CD4-positive, alpha-beta T cell treated with Interferon alpha-2 for 1 hour (primary cell): ENCODE data around the gene TLK1.
"Not testable (repeated sequence)": the region's sequence is repeated elsewhere in the genome, so short reads cannot be mapped to it uniquely, and the experiment has no call there.

Source experiments
- DNase-seq, 2 donors: peaks; one replicate each; pipeline ENCODE4 v3.0.0-alpha.2; 2020 to 2022

The TLK1 gene

DNA sequence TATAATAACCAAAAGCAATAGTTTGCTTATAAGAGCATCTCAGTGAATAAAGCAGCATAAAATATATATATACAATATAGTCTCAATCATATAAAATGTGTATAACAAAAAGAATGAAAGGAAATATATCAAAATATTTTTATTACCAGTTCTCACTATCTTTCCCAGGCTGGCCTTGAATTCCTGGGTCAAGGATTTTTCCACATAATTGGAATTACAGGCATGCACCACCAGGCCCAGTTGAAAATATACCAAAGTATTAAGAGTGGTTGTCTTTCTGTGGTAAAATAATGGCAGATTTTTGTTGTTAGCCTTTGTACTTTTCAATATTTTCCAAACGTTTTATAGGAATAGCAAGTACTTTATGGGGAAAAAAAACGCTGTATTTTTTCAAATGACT, 8.6 kb upstream of the TLK1 start:
- no peak for DNase-seq

DNA sequence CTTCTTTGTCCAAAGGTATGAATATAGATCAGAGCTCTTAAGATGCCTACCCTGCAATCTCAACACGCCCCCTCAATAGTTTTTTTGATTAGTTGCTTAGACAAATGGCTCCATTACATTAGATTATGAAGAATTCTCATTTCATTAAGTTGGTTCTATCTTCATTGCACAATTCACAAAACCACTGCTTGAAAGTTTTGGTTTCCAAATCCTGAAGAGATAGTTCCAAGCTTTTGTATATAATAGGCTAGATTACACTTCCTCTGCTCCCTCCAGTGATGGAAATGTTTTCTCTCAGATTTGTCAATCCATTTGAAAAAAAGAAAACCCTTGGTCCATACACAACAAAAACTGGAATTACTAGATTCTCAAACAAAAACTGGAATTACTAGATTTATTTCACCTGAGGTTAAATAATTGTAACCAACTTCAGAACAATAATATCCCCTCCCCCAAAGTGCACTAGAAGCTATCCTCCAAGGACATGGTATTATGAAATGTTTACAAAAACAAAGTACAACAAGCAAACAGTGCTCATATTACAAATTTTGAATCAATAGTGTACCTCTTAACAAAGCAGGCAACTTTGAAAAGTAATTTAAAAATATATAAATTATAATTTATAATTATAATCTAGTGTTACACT, 6.8 kb upstream of the TLK1 start:
- no peak for DNase-seq

GRCh38 chr2:171166328-171166983, 5.8 kb upstream of the TLK1 start:
- DNase-seq = no peak

- DNase-seq = no peak
Observed at GRCh38 chr2:171165967-171166327, 5.3 kb upstream of the TLK1 start.

- DNase-seq = peak in 1 of 2 donors; percentile 53
Observed at GRCh38 chr2:171163261-171163660, 2.6 kb upstream of the TLK1 start.

DNA sequence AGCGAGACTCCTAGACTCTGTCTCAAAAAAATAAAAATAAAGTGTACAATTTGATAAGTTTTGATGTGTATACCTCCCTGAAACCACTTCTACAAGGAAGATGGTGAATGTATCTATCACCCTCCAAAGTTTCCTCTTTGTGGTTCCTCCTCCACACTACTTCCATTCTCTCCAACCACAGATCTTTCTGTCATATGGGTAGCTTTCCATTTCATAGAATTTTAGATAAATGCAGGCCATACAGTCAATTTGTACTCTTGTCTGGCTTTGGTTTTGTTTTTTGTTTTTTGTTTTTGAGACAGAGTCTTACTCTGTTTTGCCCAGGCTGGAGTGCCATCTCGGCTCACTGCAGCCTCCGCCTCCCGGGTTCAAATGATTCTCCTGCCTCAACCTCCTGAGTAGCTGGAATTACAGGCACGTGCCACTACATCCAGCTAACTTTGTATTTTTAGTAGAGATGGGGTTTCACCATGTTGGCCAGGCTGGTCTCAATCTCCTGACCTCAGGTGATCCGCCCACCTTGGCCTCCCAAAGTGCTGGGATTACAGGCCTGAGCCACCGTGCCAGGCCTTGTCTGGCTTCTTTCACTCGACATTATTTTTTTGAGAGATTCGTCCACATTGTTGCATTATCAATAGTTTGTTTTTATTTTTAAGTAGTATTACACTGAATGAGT, 2.0 kb upstream of the TLK1 start:
- DNase-seq = not testable (repeated sequence)

- peak; percentile 62 to 84 for DNase-seq
Observed at GRCh38 chr2:171160956-171161740, 455 bp upstream of the TLK1 start.

DNA sequence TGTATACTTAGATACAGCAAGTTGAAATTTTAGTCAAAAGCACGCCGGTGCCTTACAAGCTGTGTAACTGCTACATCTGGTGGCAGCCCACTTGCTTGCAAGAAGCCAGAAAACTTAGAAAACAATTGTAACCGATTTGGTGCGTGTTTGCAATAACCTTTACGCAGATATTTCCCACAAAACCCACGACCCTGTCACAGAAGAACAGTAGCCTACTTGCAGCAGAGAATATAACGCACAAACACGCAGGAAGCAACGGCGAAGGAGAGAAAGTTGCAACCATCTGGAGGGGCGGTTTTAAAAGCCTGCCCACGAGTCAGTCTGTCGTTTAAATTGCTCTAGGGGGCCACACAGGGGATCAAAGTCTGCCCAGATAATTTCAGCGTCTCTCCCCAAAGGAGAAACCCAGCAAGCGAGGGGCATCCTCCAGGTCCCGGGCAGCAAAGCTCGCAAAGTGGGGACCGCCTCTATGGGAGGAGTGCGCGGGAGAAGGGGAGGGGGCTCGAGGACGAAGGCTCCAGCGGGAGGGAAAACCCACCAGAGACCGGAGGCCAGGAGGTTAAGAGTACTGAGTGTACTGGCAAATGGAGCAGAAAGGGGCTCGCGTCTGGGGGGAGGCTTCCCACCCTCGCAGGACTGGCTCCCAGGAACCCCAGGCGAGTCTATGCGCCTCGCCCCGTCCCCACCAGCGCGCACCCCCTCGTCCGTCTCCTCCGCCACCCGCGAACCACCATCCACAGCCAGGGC, 1.1 kb downstream of the TLK1 start:
- DNase-seq = peak; percentile 43 to 56

DNA sequence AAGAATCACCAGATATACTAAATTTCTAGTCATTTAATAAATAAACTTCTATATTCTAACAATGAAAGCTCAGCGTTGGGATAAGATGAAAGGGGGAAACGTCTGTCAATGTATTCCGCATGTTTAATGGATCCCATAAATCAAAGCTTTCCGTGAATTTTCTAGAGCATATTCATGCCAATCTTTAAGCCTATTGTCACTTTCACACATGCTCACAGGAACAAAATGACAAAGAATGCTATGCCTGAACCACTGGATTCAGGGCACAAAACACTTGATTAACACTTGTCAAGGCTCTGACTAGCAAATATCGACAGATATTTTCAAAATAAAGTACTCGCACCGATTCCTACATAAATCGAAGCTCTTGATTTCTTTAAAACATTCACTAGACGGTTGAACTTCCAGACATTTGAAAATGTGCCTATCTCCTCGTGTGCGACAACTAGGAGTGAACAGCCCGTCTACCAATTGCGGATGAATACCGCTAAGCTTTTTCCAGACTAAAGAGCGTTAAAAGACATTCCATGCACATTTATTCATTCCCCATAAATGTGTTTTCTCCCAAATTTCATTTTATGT, 1.8 kb downstream of the TLK1 start:
- no peak for DNase-seq

DNA sequence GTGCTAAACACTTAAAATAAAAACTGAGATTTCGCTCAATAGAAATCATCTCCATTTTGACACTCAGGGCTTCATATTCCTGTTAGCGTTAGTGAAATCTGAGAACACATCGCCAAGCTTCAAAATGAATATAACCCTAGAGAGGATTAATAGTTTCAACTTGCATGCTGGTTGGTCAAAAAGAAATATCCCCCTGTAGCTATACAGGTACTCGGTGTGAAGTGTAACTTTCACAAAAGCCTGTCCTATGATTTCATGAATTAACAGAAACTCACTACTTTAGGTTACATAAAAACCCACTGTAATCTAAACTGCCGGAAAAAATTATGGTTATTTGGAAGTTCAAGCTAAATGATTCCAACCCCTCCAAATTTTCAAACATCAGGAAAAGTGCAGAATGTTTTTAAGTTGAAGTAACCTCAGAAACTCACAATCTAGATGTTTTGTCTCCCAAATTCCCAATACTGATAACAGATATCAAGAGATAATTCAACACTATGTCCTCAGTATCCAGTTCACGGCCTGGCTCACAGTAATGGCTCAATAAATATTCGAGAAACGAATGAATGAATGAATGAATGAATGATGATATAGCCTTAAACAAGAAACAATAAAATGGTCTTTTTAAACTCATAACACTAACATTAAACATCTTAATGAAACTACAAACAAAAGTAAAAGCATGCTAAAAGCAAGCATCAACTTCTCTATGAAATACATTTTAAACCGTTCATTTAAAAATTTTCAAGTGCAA, 2.5 kb downstream of the TLK1 start:
- no peak for DNase-seq

DNA sequence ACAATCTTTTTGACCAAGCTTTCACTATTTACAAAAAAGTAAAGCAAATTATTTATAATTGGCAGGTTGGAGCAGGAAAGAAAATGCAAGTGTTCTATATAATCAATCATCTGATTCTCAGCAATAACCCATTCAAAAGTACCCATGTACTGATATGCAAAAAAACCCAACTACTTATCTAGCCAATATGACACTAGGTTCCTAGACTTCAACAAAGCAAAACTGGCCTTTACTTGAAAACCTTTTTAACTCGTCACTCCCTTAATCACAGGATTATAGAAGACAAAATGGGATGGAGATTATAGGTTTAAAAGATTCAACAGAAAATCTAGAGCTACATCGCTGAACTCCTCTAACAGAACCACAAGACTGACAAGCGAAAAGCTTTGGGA, 3.6 kb downstream of the TLK1 start:
- no peak for DNase-seq

GRCh38 chr2:171154348-171154747, 6.3 kb downstream of the TLK1 start:
- no peak for DNase-seq

DNA sequence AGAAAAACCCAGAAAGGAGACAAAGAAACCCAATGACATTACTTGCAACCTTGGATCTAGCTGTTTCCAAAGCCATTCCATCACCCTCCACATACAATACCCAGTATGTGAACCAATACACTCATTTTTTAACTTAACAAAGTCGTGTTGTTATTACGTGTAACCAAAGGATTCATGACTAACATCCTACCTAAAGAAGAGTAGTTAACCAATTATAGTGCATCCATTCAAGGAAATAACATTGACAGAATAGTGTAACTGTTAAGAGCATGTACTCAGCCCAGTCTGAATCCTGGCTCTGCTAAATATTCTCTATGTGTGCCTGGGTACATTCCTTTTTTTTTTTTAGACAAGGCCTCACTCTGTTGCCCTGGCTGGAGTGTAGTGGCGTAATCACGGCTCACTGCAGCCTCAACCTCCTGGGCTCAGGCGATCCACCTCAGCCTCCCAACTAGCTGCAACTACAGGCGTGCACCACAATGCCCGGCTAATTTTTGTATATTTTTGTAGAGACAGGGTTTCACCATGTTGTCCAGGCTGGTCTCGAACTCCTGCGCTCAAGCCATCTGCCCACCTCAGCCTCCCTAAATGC, 9.9 kb downstream of the TLK1 start:
- DNase-seq = no peak

- no peak for DNase-seq
Observed at GRCh38 chr2:171149986-171150693, 10.6 kb downstream of the TLK1 start.

DNA sequence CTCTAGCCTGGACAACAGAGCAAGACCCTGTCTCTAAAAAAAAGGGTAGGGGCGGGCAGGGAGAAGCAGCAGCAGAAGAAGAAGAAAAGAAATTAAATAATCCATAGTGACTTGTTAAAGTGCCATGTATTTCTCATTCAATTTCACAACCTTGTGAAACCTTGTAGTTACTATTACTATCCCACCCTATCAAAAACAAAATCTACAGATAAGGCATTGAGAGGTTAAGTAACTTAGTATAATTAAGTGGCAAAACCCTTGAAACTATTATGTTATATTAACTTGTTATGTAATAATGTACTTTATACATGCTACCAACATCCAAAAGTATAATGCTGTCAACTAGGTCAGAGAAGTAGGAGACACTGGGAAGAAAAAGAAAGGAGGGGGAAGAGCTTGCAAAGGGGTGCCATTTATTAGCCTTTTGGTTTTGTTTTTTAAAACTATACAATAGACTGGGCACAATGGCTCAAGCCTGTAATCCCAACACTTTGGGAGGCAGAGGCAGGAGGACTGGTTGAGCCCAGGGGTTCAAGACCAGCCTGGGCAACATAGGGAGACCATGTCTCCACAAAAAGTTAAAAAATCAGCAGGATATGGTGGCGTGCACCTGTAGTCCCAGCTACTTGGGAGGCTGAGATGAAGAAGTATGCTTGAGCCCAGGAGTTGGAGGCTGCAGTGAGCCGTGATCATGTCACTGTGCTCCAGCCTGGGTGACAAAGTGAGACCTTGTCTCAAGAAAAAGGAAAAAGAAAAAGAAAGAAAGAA, 11.3 kb downstream of the TLK1 start:
- no peak for DNase-seq

DNA sequence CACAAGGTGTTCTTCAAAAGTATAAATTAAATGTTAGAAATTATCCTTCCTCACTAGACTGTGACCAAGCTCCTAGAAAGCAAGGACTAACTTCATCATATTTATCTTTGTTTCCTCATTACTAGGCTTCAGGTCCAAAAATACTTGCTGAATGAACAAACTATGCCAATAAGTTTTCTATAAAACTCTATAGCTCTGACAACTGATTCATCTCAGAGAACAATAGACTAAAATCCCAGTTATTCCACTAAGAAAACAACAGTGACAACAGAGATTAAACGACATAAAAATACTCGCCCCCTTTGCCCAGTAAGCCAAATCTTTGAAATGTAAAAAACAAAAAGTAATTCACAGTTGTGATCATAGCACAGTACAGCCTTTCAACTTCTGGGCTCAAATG, 13.6 kb downstream of the TLK1 start:
- no peak for DNase-seq

- no peak for DNase-seq
Observed at GRCh38 chr2:171146633-171147032, 14.1 kb downstream of the TLK1 start.

DNA sequence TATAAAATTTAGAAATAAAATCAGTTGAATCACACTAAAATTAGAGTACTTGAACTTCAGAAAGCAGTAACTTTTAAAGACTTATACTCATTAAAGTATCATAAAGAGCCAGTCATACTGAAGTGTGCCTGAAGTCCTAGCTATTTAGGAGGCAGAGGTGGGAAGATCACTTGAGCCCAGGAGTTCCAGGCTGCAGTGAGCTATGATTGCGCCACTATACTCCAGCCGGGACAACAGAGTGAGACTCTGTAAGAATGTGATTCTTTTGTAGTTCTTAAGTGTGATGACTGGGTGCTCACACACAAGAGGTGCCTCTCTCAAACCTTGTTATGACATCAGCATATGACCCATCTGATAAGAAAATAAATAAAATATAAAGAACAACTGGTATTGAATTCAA, 14.6 kb downstream of the TLK1 start:
- DNase-seq = no peak

DNA sequence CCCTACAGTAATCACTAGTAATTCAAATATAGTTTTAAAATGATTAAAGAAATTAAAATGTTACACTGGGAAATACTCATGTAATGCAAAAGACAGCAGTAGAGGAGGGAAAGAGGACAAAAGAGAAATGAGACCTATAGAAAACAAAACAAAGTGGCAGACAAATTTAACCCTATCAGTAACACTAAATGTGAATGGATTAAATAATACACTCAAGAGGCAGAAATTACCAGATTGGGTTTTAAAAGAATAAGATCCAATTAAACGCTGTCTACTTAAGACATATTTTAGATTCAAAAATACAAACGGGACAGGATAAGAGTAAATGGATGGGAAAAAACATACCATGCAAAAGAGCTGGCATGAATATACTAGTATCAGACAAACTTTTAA, 17.0 kb downstream of the TLK1 start:
- DNase-seq = no peak

- no peak for DNase-seq
Observed at GRCh38 chr2:171142398-171142797, 18.3 kb downstream of the TLK1 start.
